Kidney capillary endothelial cell (primary cell): Measurements from ENCODE around the gene SFT2D2.
"Not testable (repeated sequence)": the region's sequence is repeated elsewhere in the genome, so short reads cannot be mapped to it uniquely, and the experiment has no call there.

Source experiments
- DNase-seq: peaks from one replicate; pipeline ENCODE4 v3.0.0-alpha.2; 2018; ENCODE audit warnings: low spot score

SFT2D2 gene

GRCh38 chr1:168225476-168226190 is at the start of gene SFT2D2:
SFT2D2 (plus strand) TSS chr1:168226004; CDS start chr1:168226080, 76 bp downstream.
- peak; percentile 61 for DNase-seq

GRCh38 chr1:168178227-168178637 is 47.6 kb upstream of the SFT2D2 start:
- no peak for DNase-seq

GRCh38 chr1:168178638-168179437 is 47.0 kb upstream of the SFT2D2 start, which contains the start of gene TIPRL:
TIPRL (plus strand) TSS chr1:168178962; CDS start chr1:168179078, 116 bp downstream.
- DNase-seq: peak; percentile 92

- DNase-seq: no peak
Measured at GRCh38 chr1:168179438-168180147, 46.2 kb upstream of the SFT2D2 start.

- DNase-seq: no peak
Measured at GRCh38 chr1:168180148-168180524, 45.7 kb upstream of the SFT2D2 start.

GRCh38 chr1:168181063-168181720 is 44.6 kb upstream of the SFT2D2 start:
- not testable (repeated sequence) for DNase-seq

- no peak for DNase-seq
Measured at GRCh38 chr1:168187177-168187576, 38.6 kb upstream of the SFT2D2 start.

GRCh38 chr1:168190403-168190802 is 35.4 kb upstream of the SFT2D2 start:
- no peak for DNase-seq

GRCh38 chr1:168195199-168196135 is 30.3 kb upstream of the SFT2D2 start:
- no peak for DNase-seq

GRCh38 chr1:168199056-168199455 is 26.7 kb upstream of the SFT2D2 start:
- no peak for DNase-seq

GRCh38 chr1:168202941-168203654 is 22.7 kb upstream of the SFT2D2 start:
- no peak for DNase-seq

- no peak for DNase-seq
Measured at GRCh38 chr1:168206111-168206510, 19.7 kb upstream of the SFT2D2 start.

GRCh38 chr1:168207673-168208072 is 18.1 kb upstream of the SFT2D2 start:
- DNase-seq: not testable (repeated sequence)

- no peak for DNase-seq
Measured at GRCh38 chr1:168210312-168210711, 15.5 kb upstream of the SFT2D2 start.

- DNase-seq: no peak
Measured at GRCh38 chr1:168213349-168213748, 12.5 kb upstream of the SFT2D2 start.

- DNase-seq: no peak
Measured at GRCh38 chr1:168216171-168216570, 9.6 kb upstream of the SFT2D2 start.

GRCh38 chr1:168217664-168218063 is 8.1 kb upstream of the SFT2D2 start:
- DNase-seq: no peak

- DNase-seq: no peak
Measured at GRCh38 chr1:168218658-168219057, 7.1 kb upstream of the SFT2D2 start.

GRCh38 chr1:168220470-168220871 is 5.3 kb upstream of the SFT2D2 start:
- DNase-seq: no peak

- DNase-seq: no peak
Measured at GRCh38 chr1:168221275-168221674, 4.5 kb upstream of the SFT2D2 start.
